Stimulated activated CD4-positive, alpha-beta T cell treated with anti-CD3 and anti-CD28 coated beads, Interleukin-4, amount 100 ng/mL, for 24 hours (primary cell): ENCODE results near the gene OMD.
"Not testable (repeated sequence)": the region's sequence is repeated elsewhere in the genome, so short reads cannot be mapped to it uniquely, and the experiment has no call there.

Experiments
- DNase-seq: peaks from one replicate; pipeline ENCODE4 v3.0.0-alpha.2; 2020

The OMD gene

GRCh38 chr9:92424340-92424739 is at the start of gene OMD:
Gene OMD, minus strand, starts transcription at chr9:92424471. Its CDS starts 6,913 bp downstream, at chr9:92417558.
- no peak for DNase-seq

GRCh38 chr9:92468206-92468605 is 43.9 kb upstream of the OMD start:
- DNase-seq = no peak

GRCh38 chr9:92467511-92467910 is 43.2 kb upstream of the OMD start:
- DNase-seq = no peak

- DNase-seq = no peak
These were observed 42.8 kb upstream of the OMD start for GRCh38 chr9:92467041-92467440.

GRCh38 chr9:92463984-92464383 is 39.7 kb upstream of the OMD start:
- no peak for DNase-seq

- DNase-seq = no peak
These were observed 39.1 kb upstream of the OMD start for GRCh38 chr9:92463387-92463786.

- DNase-seq = no peak
These were observed 33.3 kb upstream of the OMD start for GRCh38 chr9:92457576-92457975.

- DNase-seq = no peak
These were observed 30.9 kb upstream of the OMD start for GRCh38 chr9:92455217-92455616.

- DNase-seq = no peak
These were observed 22.3 kb upstream of the OMD start for GRCh38 chr9:92446536-92446935.

- DNase-seq = no peak
These were observed 20.6 kb upstream of the OMD start for GRCh38 chr9:92444841-92445240.

GRCh38 chr9:92440751-92441046 is 16.4 kb upstream of the OMD start:
- no peak for DNase-seq

GRCh38 chr9:92439921-92440750 is 15.9 kb upstream of the OMD start:
- no peak for DNase-seq

- no peak for DNase-seq
These were observed 14.7 kb upstream of the OMD start for GRCh38 chr9:92438900-92439526.

GRCh38 chr9:92435263-92435662 is 11.0 kb upstream of the OMD start:
- DNase-seq = no peak

GRCh38 chr9:92432972-92433548 is 8.8 kb upstream of the OMD start:
- no peak for DNase-seq

- no peak for DNase-seq
These were observed 8.1 kb upstream of the OMD start for GRCh38 chr9:92432350-92432749.

GRCh38 chr9:92429836-92430235 is 5.6 kb upstream of the OMD start:
- DNase-seq = no peak

- no peak for DNase-seq
These were observed 2.4 kb upstream of the OMD start for GRCh38 chr9:92426501-92427145.

GRCh38 chr9:92425474-92425873 is 1.2 kb upstream of the OMD start:
- no peak for DNase-seq

- DNase-seq = no peak
These were observed 659 bp downstream of the OMD start for GRCh38 chr9:92423612-92424011.

- DNase-seq = no peak
These were observed 1.5 kb downstream of the OMD start for GRCh38 chr9:92422611-92423338.

- DNase-seq = no peak
These were observed 9.7 kb downstream of the OMD start for GRCh38 chr9:92414566-92414965.

- DNase-seq = not testable (repeated sequence)
These were observed 13.1 kb downstream of the OMD start for GRCh38 chr9:92411157-92411556.
